Measurements from ENCODE around the gene KCTD15.

The KCTD15 gene

DNA sequence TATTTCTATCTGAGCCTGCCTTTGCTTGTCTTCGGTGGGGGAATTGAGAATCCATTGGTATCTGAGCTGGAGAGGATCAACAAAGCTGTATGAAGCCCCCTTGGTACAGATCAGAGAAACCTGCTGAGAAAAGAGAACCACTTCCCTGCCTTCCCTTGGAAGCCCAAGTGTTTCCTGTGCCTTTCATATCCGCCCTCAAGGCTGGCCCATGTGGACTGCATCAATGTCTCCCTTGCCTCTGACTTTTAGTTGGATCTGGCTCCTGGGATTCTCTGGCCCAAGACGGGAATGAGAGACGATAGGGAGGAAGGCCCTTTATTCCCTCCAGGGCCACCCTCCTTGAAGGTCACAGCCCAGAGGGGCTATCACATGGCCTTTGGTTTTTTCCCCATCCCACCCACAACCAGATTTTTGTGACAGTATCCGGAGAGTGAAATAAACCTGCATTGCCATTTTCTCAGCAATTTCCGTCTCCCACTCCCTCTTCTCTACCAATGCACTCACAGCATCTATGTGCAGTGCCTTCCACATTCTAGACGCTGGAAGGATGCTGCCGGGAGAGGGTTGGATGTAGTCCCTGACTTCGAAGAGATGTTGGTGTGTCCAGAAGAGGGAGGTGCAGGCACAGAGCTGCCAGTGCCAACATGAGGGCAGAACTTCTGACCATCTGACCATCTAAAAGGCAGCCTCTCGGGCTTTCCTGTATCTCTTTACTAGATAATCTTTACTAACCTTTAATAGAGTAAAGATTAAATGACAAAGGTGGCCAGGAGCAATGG, 63.8 kb downstream of the KCTD15 start:
- DNase-seq (ENCODE audit: low spot score): no peak

DNA sequence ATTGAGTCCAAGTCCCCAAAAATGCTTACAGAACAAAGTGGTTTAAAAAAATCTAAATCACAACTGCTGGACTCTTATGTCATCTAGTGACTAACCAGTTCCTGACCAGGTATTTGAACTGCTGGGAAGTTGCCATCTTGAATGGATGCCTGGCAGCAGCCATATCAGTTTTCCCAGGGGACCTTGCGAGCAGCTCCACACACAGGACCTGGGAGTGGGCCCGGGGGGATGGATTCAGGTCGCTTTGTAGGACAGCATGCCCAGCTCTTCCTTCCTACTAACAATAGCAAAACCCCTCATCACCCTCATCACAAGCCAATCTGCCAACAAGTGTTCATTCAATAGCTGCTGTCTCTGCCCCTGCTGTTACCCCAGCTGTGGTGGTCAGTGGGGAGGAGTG, 65.3 kb downstream of the KCTD15 start:
- no peak for DNase-seq (ENCODE audit: low spot score)

DNA sequence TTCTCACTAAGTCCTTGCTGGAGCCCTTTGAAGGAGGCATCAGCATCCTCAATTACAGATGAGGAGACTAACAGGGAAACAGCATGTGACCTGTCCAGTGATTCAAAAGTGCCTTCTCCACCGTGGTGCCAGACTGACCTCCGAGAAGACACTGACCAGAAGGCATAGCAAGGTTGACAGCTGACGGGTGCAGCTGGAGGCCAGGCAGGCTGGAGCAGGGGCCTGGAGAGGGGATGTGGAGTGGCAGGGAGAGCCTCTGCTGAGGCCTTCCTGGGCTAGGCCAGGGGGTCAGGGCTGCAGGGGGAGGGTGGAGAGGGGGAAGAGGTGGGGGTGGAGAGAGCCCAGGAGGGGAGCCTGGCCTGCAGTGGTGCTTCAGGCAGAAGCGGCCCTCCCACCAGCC, 66.3 kb downstream of the KCTD15 start:
- DNase-seq (ENCODE audit: low spot score): no peak

DNA sequence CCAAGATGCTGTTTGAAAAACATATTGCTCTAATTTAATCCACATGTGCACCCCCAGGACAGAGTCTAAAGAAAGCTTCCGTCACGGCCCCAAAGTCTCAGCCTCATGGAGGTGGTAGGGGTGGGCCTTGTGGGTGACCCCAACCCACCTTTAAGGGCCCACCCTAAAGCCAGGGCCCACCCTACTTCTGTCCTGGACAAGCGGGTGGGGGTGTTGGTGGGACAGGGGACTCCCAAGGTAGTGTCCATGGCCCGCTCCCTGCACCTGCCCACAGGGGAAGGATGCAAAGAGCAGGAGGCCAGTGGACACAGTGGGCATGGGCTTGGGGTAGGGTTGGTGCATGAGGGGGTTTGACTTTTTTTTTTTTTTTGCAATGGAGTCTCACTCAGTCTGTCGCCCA, 66.8 kb downstream of the KCTD15 start:
- no peak for DNase-seq (ENCODE audit: low spot score)

DNA sequence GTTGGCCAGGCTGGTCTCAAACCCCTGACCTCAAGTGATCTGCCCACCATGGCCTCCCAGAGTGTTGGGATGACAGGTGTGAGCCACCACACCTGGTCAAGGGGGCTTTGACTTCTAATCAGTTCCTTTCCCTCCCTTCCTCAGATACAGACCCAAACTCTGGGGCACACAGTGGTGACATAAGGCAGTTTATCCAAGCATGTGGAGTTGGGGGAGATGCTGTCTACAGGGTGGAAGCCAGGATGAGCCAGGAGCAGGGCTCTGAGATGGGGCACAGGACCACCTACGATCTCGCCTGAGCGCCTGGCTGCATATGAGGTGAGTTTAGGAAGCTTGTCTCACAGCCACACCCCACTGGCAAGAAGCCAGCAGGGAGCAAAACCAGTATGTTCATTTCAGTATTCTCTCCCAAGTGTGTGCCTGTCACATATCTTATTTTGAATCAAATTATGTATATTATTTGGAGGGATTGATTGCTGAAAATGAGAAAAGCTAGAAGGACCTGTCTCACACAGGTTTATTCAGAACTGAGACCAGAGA, 67.7 kb downstream of the KCTD15 start:
- no peak for DNase-seq (ENCODE audit: low spot score)

DNA sequence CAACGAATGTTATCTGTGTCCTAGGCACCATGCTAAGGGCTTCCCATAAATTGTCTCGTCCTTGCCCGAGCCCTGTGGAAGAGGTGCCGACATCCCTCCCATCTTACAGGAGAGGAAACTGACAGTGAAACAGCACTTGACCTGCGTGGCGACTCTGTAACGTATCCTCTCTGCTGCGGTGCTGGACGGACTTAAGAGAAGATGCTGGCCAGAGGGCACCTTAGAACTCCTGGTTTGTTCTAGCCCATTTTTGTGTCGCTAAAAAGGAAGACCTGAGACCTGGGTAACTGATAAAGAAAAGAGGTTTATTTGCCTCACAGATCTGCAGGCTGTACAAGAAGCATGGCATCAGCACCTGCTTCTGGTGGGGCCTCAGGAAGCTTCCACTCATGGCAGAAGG, 68.6 kb downstream of the KCTD15 start:
- no peak for DNase-seq (ENCODE audit: low spot score)

Data from D341Med (cell line).